PC-9 (cell line): Measurements from ENCODE around the gene RPL38. TPM values are rescaled to one million over a fixed set of nuclear protein-coding genes. Genes with fewer than 3 reads are reported as not detected.

Experiments used
- BruUV-seq: library from RNA; stranded (reverse); fragments of 400-500 nt; replicated peaks from 2 replicates; lab custom pipeline; 2021; lab: Mats Ljungman, UMichigan
- CTCF ChIA-PET: fragments of 300-600 bp; sonication (Branson Sonifier 250); formaldehyde crosslinking; loops from one replicate; lab custom pipeline; 2022; ENCODE audit warnings: antibody characterized with exemption; lab: Charles Lee
- POLR2A ChIA-PET: fragments of 300-600 bp; sonication (Branson Sonifier 250); formaldehyde crosslinking; loops from one replicate; lab custom pipeline; 2022; ENCODE audit warnings: antibody characterized with exemption; ENCODE audit not compliant: unreplicated experiment; lab: Charles Lee
- DNase-seq, 2 experiments: peaks; one replicate each; pipeline versions ENCODE4 v3.0.0 to v3.0.0-alpha.2; 2015 to 2022; ENCODE audit warnings: mixed read lengths in 1 of 2
- H2AFZ ChIP-seq: fragments of 200-600 bp; sonication (generic); 2 replicates; pipeline ENCODE4 v1.8.1; 2017; ENCODE audit warnings: antibody characterized with exemption
- H3F3A ChIP-seq: fragments of 200-600 bp; sonication (generic); 2 replicates; pipeline ENCODE4 v1.8.1; 2017; ENCODE audit warnings: antibody characterized with exemption, mild to moderate bottlenecking, low read depth; ENCODE audit not compliant: insufficient read depth
- H3K27ac ChIP-seq: fragments of 200-600 bp; sonication (generic); 2 replicates; pipeline ENCODE4 v1.6.1; 2016; ENCODE audit warnings: mixed run types
- H3K27me3 ChIP-seq: fragments of 200-600 bp; sonication (generic); 2 replicates; pipeline ENCODE4 v1.6.1; 2016; ENCODE audit warnings: low read depth, mixed run types; ENCODE audit not compliant: insufficient read depth
- H3K36me3 ChIP-seq: fragments of 200-600 bp; sonication (generic); 2 replicates; pipeline ENCODE4 v1.6.1; 2016; ENCODE audit warnings: low read depth, mixed run types
- H3K4me1 ChIP-seq: fragments of 200-600 bp; sonication (generic); replicated peaks from 2 replicates; pipeline ENCODE4 v1.6.1; 2016; ENCODE audit warnings: mixed run types; ENCODE audit not compliant: insufficient read depth
- H3K4me2 ChIP-seq: fragments of 200-600 bp; sonication (generic); 2 replicates; pipeline ENCODE4 v1.6.1; 2017; ENCODE audit warnings: mixed run types
- H3K4me3 ChIP-seq: fragments of 200-600 bp; sonication (generic); 2 replicates; pipeline ENCODE4 v1.6.1; 2016; ENCODE audit warnings: mixed run types
- H3K79me2 ChIP-seq: fragments of 200-600 bp; sonication (generic); 2 replicates; pipeline ENCODE4 v1.6.1; 2017; ENCODE audit warnings: low read depth, mixed run types
- H3K9me2 ChIP-seq: fragments of 200-600 bp; sonication (generic); 2 replicates; pipeline ENCODE4 v1.8.1; 2017; ENCODE audit warnings: mild to moderate bottlenecking; ENCODE audit not compliant: insufficient read depth
- H3K9me3 ChIP-seq: fragments of 200-600 bp; sonication (generic); 2 replicates; pipeline ENCODE4 v1.8.1; 2016; ENCODE audit warnings: low read depth; ENCODE audit not compliant: insufficient read depth
- H4K20me1 ChIP-seq: fragments of 200-600 bp; sonication (generic); 2 replicates; pipeline ENCODE4 v1.8.1; 2017; ENCODE audit not compliant: insufficient read depth
- CTCF ChIP-seq: fragments of 200-600 bp; sonication (generic); conservative IDR thresholded peaks from 2 replicates; pipeline ENCODE4 v1.6.1; 2017; ENCODE audit warnings: mixed run types, antibody characterized with exemption, mild to moderate bottlenecking, moderate library complexity
- EZH2 ChIP-seq: fragments of 200-600 bp; sonication (generic); IDR thresholded peaks from 2 replicates; pipeline ENCODE4 v1.8.0; 2017; ENCODE audit warnings: antibody characterized with exemption, low read depth
- intact Hi-C: fragments of 100-400 bp; cut with micrococcal nuclease; formaldehyde crosslinking; loops from one replicate; pipeline ENCODE4 v1.10.0; 2022; ENCODE audit not compliant: unreplicated experiment
- total RNA-seq: library from RNA; stranded (reverse); gene quantifications from 2 replicates; pipeline ENCODE4 v1.2.3, GENCODE V29; 2021

RPL38 gene
- total RNA-seq, 1 experiment from 2014 or later = 961 TPM

- H3K4me1 ChIP-seq = peaks cover 6% of the 10 kb centered on the region; the same call in 1 of the 2 replicates
- ChIA-PET CTCF (interaction anchor here (0.6 kb wide), 1 partner anchor 31 kb away, joined by 16 read pairs; no protein-coding TSS in a partner anchor), POLR2A (no interaction called here)
- peaks cover 77% of the 10 kb centered on the region for H3K27me3 ChIP-seq
- intact Hi-C loops = no loop called here
- no peaks in the 10 kb centered on the region for H3K9me2 ChIP-seq
- H3K27ac ChIP-seq = no peak overlapping the region
- H2AFZ ChIP-seq = no peak overlapping the region
- H3K79me2 ChIP-seq = no peaks in the 10 kb centered on the region
- peaks cover 1% of the 10 kb centered on the region; the same call in 1 of the 2 replicates for H3F3A ChIP-seq
- no peak for DNase-seq
- no peak overlapping the region for H3K4me3 ChIP-seq
- H3K9me3 ChIP-seq = no peaks in the 10 kb centered on the region
- BruUV-seq = no TSS peak
- H3K36me3 ChIP-seq = no peaks in the 10 kb centered on the region
- no peak for TF ChIP-seq EZH2
- TF ChIP-seq CTCF = no peak
- no peaks in the 10 kb centered on the region for H4K20me1 ChIP-seq
- H3K4me2 ChIP-seq = no peak overlapping the region
Measured at GRCh38 chr17:74233937-74234336, 30.5 kb downstream of the RPL38 start.

GRCh38 chr17:74234486-74234885 is 31.0 kb downstream of the RPL38 start:
- no TSS peak for BruUV-seq
- POLR2A ChIA-PET = no interaction called here
- H3K27ac ChIP-seq = no peak overlapping the region
- no peaks in the 10 kb centered on the region for H4K20me1 ChIP-seq
- no peak for DNase-seq
- 0 out of 2 replicates have a peak, but pooled peaks cover under 1% of the 10 kb centered on the region for H3K4me1 ChIP-seq
- H3K9me2 ChIP-seq = no peaks in the 10 kb centered on the region
- intact Hi-C loops = no loop called here
- CTCF ChIA-PET = interaction anchor here (0.6 kb wide), 1 partner anchor 31 kb away, joined by 16 read pairs; no protein-coding TSS in a partner anchor
- H3K4me2 ChIP-seq = no peak overlapping the region
- H3K79me2 ChIP-seq = no peaks in the 10 kb centered on the region
- no peaks in the 10 kb centered on the region for H3F3A ChIP-seq
- H3K4me3 ChIP-seq = no peak overlapping the region
- H2AFZ ChIP-seq = no peak overlapping the region
- TF ChIP-seq EZH2 (no peak), CTCF (no peak)
- peaks cover 82% of the 10 kb centered on the region for H3K27me3 ChIP-seq
- no peaks in the 10 kb centered on the region for H3K36me3 ChIP-seq
- H3K9me3 ChIP-seq = no peaks in the 10 kb centered on the region

- TF ChIP-seq CTCF (no peak), EZH2 (no peak)
- Histone ChIP-seq H3K4me2 (no peak overlapping the region), H3K9me2 (no peaks in the 10 kb centered on the region), H3K27ac (no peak overlapping the region), H3K27me3 (peaks cover 85% of the 10 kb centered on the region), H3K4me3 (no peak overlapping the region), H3K9me3 (no peaks in the 10 kb centered on the region), H4K20me1 (no peaks in the 10 kb centered on the region), H3F3A (no peaks in the 10 kb centered on the region), H3K4me1 (no peaks in the 10 kb centered on the region), H3K36me3 (no peaks in the 10 kb centered on the region), H2AFZ (no peak overlapping the region), H3K79me2 (no peaks in the 10 kb centered on the region)
- intact Hi-C loops = no loop called here
- no peak for DNase-seq
- POLR2A ChIA-PET = no interaction called here
- BruUV-seq = no TSS peak
- CTCF ChIA-PET = no interaction called here
Measured at GRCh38 chr17:74235040-74235581, 31.6 kb downstream of the RPL38 start.
